Measurements from ENCODE around the gene KMO.

DNA sequence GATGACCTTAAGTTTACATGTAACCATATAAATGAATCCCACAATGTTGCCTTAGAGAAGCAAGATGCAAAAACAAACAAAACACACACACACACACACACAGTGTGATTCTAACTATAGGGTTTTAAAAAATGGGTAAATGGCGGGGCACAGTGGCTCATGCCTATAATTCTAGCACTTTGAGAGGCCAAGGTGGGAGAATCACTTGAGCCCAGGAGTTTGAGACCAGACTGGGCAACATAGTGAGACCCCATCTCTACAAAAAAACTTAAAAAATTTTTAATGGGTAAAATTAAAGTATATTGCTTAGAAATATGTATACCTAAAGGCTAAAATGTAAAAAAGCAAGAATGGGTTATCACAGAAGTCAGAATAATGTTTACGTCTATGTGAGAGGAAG, 15.8 kb downstream of the KMO start:
- TF ChIP-seq, protein P1, sequence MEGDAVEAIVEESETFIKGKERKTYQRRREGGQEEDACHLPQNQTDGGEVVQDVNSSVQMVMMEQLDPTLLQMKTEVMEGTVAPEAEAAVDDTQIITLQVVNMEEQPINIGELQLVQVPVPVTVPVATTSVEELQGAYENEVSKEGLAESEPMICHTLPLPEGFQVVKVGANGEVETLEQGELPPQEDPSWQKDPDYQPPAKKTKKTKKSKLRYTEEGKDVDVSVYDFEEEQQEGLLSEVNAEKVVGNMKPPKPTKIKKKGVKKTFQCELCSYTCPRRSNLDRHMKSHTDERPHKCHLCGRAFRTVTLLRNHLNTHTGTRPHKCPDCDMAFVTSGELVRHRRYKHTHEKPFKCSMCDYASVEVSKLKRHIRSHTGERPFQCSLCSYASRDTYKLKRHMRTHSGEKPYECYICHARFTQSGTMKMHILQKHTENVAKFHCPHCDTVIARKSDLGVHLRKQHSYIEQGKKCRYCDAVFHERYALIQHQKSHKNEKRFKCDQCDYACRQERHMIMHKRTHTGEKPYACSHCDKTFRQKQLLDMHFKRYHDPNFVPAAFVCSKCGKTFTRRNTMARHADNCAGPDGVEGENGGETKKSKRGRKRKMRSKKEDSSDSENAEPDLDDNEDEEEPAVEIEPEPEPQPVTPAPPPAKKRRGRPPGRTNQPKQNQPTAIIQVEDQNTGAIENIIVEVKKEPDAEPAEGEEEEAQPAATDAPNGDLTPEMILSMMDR (conservative IDR thresholded peaks at IDR 0.05; ENCODE audit: low read length), result no peak
- TF ChIP-seq EZH2phosphoT487 (IDR thresholded peaks at IDR 0.05; ENCODE audit: borderline replicate concordance), result no peak
